HL-60 (cell line): ENCODE data around the gene MRPL33.

Experiments used
- DNase-seq, 2 experiments: peaks; one replicate each; pipeline ENCODE4 v3.0.0-alpha.2; 2010 to 2020; ENCODE audit warnings: low read depth in 1 of 2, low spot score in 1 of 2
- H3K27ac ChIP-seq: fragments of 250-450 bp; sonication (Bioruptor Pico); replicated peaks from 2 replicates; pipeline ENCODE4 v1.5.1; 2020; ENCODE audit warnings: mild to moderate bottlenecking, moderate library complexity
- H3K27me3 ChIP-seq: fragments of 250-450 bp; sonication (Bioruptor Pico); 2 replicates; pipeline ENCODE4 v1.5.1; 2021; ENCODE audit warnings: mild to moderate bottlenecking, moderate library complexity; ENCODE audit not compliant: insufficient read depth, poor library complexity, severe bottlenecking
- H3K4me3 ChIP-seq: replicated peaks from 2 replicates; pipeline ENCODE4 v1.5.1; 2011; ENCODE audit warnings: mild to moderate bottlenecking, control low read depth, low read length; ENCODE audit not compliant: insufficient read depth
- CTCF ChIP-seq: IDR thresholded peaks from one replicate; pipeline ENCODE4 v1.5.1; 2011; ENCODE audit warnings: low read length, control low read depth, inconsistent platforms; ENCODE audit not compliant: insufficient read depth
- GABPA ChIP-seq: IDR thresholded peaks from 2 replicates; pipeline ENCODE4 v1.6.1; 2012; ENCODE audit warnings: low read depth
- POLR2AphosphoS5 ChIP-seq: IDR thresholded peaks from 2 replicates; pipeline ENCODE4 v1.6.1; 2012; ENCODE audit warnings: low read depth
- REST ChIP-seq: IDR thresholded peaks from 2 replicates; pipeline ENCODE4 v1.6.1; 2012; ENCODE audit warnings: low read depth; ENCODE audit not compliant: insufficient replicate concordance
- SPI1 ChIP-seq: IDR thresholded peaks from 2 replicates; pipeline ENCODE4 v1.6.1; 2012; ENCODE audit warnings: low read depth, mild to moderate bottlenecking, borderline replicate concordance

MRPL33 gene

GRCh38 chr2:27736890-27737204 lies 34.7 kb upstream of the MRPL33 start:
- H3K27ac ChIP-seq, result no peak overlapping the region
- DNase-seq, result no peak
- H3K27me3 ChIP-seq, result no peaks in the 10 kb centered on the region
- H3K4me3 ChIP-seq, result no peak overlapping the region
- TF ChIP-seq CTCF (no peak), POLR2AphosphoS5 (no peak), GABPA (no peak), SPI1 (no peak), REST (no peak)

GRCh38 chr2:27737676-27738348 lies 33.7 kb upstream of the MRPL33 start:
- H3K4me3 ChIP-seq, result no peak overlapping the region
- no peak for DNase-seq
- no peak overlapping the region for H3K27ac ChIP-seq
- H3K27me3 ChIP-seq, result no peaks in the 10 kb centered on the region
- TF ChIP-seq SPI1, result no peak
- TF ChIP-seq GABPA, result no peak
- no peak for TF ChIP-seq REST
- no peak for TF ChIP-seq CTCF
- TF ChIP-seq POLR2AphosphoS5, result no peak

GRCh38 chr2:27738349-27739057 lies 33.0 kb upstream of the MRPL33 start:
- TF ChIP-seq REST (no peak), CTCF (no peak), POLR2AphosphoS5 (no peak), GABPA (no peak), SPI1 (no peak)
- no peak overlapping the region for H3K27ac ChIP-seq
- H3K4me3 ChIP-seq, result no peak overlapping the region
- DNase-seq, result no peak
- H3K27me3 ChIP-seq, result no peaks in the 10 kb centered on the region
